Measurements from ENCODE around the gene NPAS3. TPM values are rescaled to one million over a fixed set of nuclear protein-coding genes. Genes with fewer than 3 reads are reported as not detected.
A peak's percentile ranks its signal among the peaks of the same experiment; 100 is the strongest.

NPAS3 gene
- total and polyA plus RNA-seq, 8 donors = 0.23 to 2.8 (median 1.4) TPM

DNA sequence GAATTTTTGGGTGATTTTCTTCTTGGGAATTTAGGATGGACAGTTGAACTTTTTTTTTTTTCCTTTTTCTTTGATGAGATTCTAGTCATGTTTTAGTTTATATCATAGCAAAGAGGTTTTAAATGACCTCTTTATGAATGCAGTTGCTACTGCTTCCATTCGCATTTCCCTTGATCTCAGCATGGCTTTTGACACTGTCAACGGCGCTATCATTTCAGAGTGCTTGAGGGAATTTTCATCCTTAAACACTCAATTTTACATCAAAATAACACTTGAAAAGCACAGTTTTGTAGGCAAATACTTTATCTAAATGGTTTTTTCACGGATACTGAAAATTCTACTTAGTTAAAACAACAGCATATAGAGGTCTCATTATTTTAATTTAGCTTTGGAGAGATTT, 195.5 kb downstream of the NPAS3 start:
- Histone ChIP-seq H3K4me1 (no peaks in the 10 kb centered on the region), H3K27ac (no peak overlapping the region), H3K9me3 (no peaks in the 10 kb centered on the region), H3K36me3 (no peaks in the 10 kb centered on the region), H3K4me3 (no peak overlapping the region), H3K27me3 (no peaks in the 10 kb centered on the region)
- TF ChIP-seq CTCF (IDR thresholded peaks at IDR 0.05) = no peak
- WGBS, 2 donors = 69 to 70% methylated on average over 4 of the region's 4 CpGs
- ATAC-seq = no peak
- FAIRE-seq = no peak
- intact Hi-C loops (cut with DNase I) = no loop called here
- no peak for DNase-seq

GRCh38 chr14:33134975-33135374, 196.3 kb downstream of the NPAS3 start:
- Histone ChIP-seq H3K4me3 (no peak overlapping the region), H3K4me1 (no peaks in the 10 kb centered on the region), H3K9me3 (no peaks in the 10 kb centered on the region), H3K27me3 (no peaks in the 10 kb centered on the region), H3K27ac (no peak overlapping the region), H3K36me3 (no peaks in the 10 kb centered on the region)
- 80 to 91% methylated on average over 3 of the region's 3 CpGs for WGBS, 2 donors
- ATAC-seq (no peak), DNase-seq (no peak), FAIRE-seq (no peak)
- no peak for TF ChIP-seq CTCF (IDR thresholded peaks at IDR 0.05)
- intact Hi-C loops (cut with DNase I) = no loop called here

GRCh38 chr14:33150666-33151428, 212.2 kb downstream of the NPAS3 start:
- FAIRE-seq (no peak), ATAC-seq (no peak), DNase-seq (no peak)
- intact Hi-C loops (cut with DNase I) = no loop called here
- no peaks in the 10 kb centered on the region for H3K27me3 ChIP-seq
- TF ChIP-seq CTCF (IDR thresholded peaks at IDR 0.05) = no peak
- no peak overlapping the region for H3K4me3 ChIP-seq
- H3K4me1 ChIP-seq = no peaks in the 10 kb centered on the region
- H3K27ac ChIP-seq = no peak overlapping the region
- no peaks in the 10 kb centered on the region for H3K36me3 ChIP-seq
- WGBS, 2 donors = 89 to 90% methylated on average over 8 of the region's 8 CpGs
- H3K9me3 ChIP-seq = no peaks in the 10 kb centered on the region

GRCh38 chr14:33163109-33163508, 224.4 kb downstream of the NPAS3 start:
- FAIRE-seq (no peak), ATAC-seq (peak in 1 of 4 donors; percentile 29), DNase-seq (peak in 1 of 6 donors; percentile 9)
- Histone ChIP-seq H3K4me1 (no peaks in the 10 kb centered on the region), H3K36me3 (no peaks in the 10 kb centered on the region), H3K9me3 (no peaks in the 10 kb centered on the region), H3K27ac (no peak overlapping the region), H3K27me3 (no peaks in the 10 kb centered on the region), H3K4me3 (no peak overlapping the region)
- intact Hi-C loops (cut with DNase I) = no loop called here
- 87 to 90% methylated on average over 5 of the region's 5 CpGs for WGBS, 2 donors
- no peak for TF ChIP-seq CTCF (IDR thresholded peaks at IDR 0.05)

DNA sequence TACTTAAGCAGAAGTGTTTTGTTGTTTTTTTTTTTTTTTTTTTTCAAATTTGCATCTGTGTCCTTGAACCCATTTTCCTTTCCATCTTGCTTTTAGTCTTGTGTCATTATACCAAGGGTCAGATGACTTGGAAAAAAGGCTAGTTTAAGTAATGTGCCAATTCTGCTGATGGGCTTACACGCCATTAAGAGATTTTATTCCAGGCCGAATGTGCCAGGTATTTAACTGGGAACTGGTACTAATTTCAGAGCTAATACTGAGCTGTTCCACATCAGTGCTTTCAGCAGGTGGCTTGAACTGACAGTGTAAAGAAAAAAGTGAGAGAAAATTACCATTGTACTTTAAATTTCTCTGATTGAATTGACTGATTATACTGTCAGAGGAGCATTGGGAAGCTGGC, 224.9 kb downstream of the NPAS3 start:
- DNase-seq (no peak), FAIRE-seq (no peak), ATAC-seq (peak in 2 of 4 donors; percentile 42 to 59)
- WGBS, 2 donors = 90 to 91% methylated on average over 2 of the region's 2 CpGs
- Histone ChIP-seq H3K4me1 (no peaks in the 10 kb centered on the region), H3K4me3 (no peak overlapping the region), H3K36me3 (no peaks in the 10 kb centered on the region), H3K27ac (no peak overlapping the region), H3K9me3 (no peaks in the 10 kb centered on the region), H3K27me3 (no peaks in the 10 kb centered on the region)
- intact Hi-C loops (cut with DNase I) = no loop called here
- TF ChIP-seq CTCF (IDR thresholded peaks at IDR 0.05) = no peak

Data from pancreas (tissue), 10 donors.